Glutamatergic neuron (in vitro differentiated cells): Measurements from ENCODE around the gene KRCC1. TPM values are rescaled to one million over a fixed set of nuclear protein-coding genes. Genes with fewer than 3 reads are reported as not detected.

ENCODE experiments used
- DNase-seq: peaks from one replicate; pipeline ENCODE4 v3.0.0; 2022
- H3K27ac Mint-ChIP-seq: one replicate; pipeline ENCODE4 v1.8.0; 2020; ENCODE audit warnings: mild to moderate bottlenecking, mixed read lengths, inconsistent platforms; ENCODE audit not compliant: unreplicated experiment
- H3K27me3 Mint-ChIP-seq: one replicate; pipeline ENCODE4 v1.8.0; 2020; ENCODE audit warnings: mild to moderate bottlenecking, moderate library complexity, mixed read lengths, inconsistent platforms; ENCODE audit not compliant: unreplicated experiment
- H3K36me3 Mint-ChIP-seq: one replicate; pipeline ENCODE4 v1.8.0; 2020; ENCODE audit warnings: mild to moderate bottlenecking, mixed read lengths, inconsistent platforms; ENCODE audit not compliant: unreplicated experiment
- H3K4me1 Mint-ChIP-seq: one replicate; pipeline ENCODE4 v1.8.0; 2020; ENCODE audit warnings: mild to moderate bottlenecking, low read depth, mixed read lengths, inconsistent platforms; ENCODE audit not compliant: unreplicated experiment
- H3K4me3 Mint-ChIP-seq: one replicate; pipeline ENCODE4 v1.8.0; 2020; ENCODE audit warnings: mild to moderate bottlenecking, mixed read lengths, inconsistent platforms; ENCODE audit not compliant: unreplicated experiment
- H3K9me3 Mint-ChIP-seq: one replicate; pipeline ENCODE4 v1.8.0; 2020; ENCODE audit warnings: mild to moderate bottlenecking, moderate library complexity, mixed read lengths, inconsistent platforms; ENCODE audit not compliant: unreplicated experiment
- CTCF ChIP-seq: fragments of 200-600 bp; sonication (generic); IDR thresholded peaks from one replicate; pipeline ENCODE4 v1.5.0; 2021; ENCODE audit not compliant: partially characterized antibody, unreplicated experiment
- total RNA-seq: library from RNA; stranded (reverse); fragmentation: NEBNext Ultra II Directional; extraction: Animal tissue kit (Norgen Biotek cat#: 25700); gene quantifications from one replicate; pipeline ENCODE4 v1.2.1, GENCODE V29; 2021; ENCODE audit not compliant: unreplicated experiment

The KRCC1 gene
- total RNA-seq, 1 donor from 2014 or later = 8.0 TPM

- H3K36me3 Mint-ChIP-seq = no peaks in the 10 kb centered on the region
- peak overlapping the region; percentile 98 for H3K27ac Mint-ChIP-seq
- H3K9me3 Mint-ChIP-seq = peaks cover 11% of the 10 kb centered on the region
- no peak for TF ChIP-seq CTCF
- DNase-seq = peak; percentile 56
- peaks cover 14% of the 10 kb centered on the region for H3K27me3 Mint-ChIP-seq
- peaks cover 3% of the 10 kb centered on the region for H3K4me1 Mint-ChIP-seq
- H3K4me3 Mint-ChIP-seq = peak overlapping the region; percentile 95
These were observed 38.4 kb downstream of the KRCC1 start for GRCh38 chr2:88016960-88017779.

GRCh38 chr2:88016086-88016959 is 39.3 kb downstream of the KRCC1 start, which contains the start of gene RNU2-63P:
Gene RNU2-63P, minus strand, starts transcription at chr2:88016547.
- Mint-ChIP-seq H3K9me3 (peaks cover 11% of the 10 kb centered on the region), H3K36me3 (no peaks in the 10 kb centered on the region), H3K27me3 (peaks cover 14% of the 10 kb centered on the region), H3K4me1 (peaks cover 3% of the 10 kb centered on the region), H3K27ac (peak within 1 kb of the TSS; percentile 98), H3K4me3 (peak within 1 kb of the TSS; percentile 95)
- TF ChIP-seq CTCF = no peak
- DNase-seq = peak; percentile 81

- Mint-ChIP-seq H3K36me3 (no peaks in the 10 kb centered on the region), H3K27me3 (no peaks in the 10 kb centered on the region), H3K9me3 (peaks cover 4% of the 10 kb centered on the region), H3K27ac (no peak overlapping the region), H3K4me3 (no peak overlapping the region), H3K4me1 (no peaks in the 10 kb centered on the region)
- no peak for DNase-seq
- no peak for TF ChIP-seq CTCF
These were observed 44.6 kb downstream of the KRCC1 start for GRCh38 chr2:88011011-88011410.

- no peak for DNase-seq
- H3K27ac Mint-ChIP-seq = no peak overlapping the region
- H3K4me1 Mint-ChIP-seq = no peaks in the 10 kb centered on the region
- H3K36me3 Mint-ChIP-seq = no peaks in the 10 kb centered on the region
- no peak for TF ChIP-seq CTCF
- H3K27me3 Mint-ChIP-seq = no peaks in the 10 kb centered on the region
- no peak overlapping the region for H3K4me3 Mint-ChIP-seq
- peaks cover 1% of the 10 kb centered on the region for H3K9me3 Mint-ChIP-seq
These were observed 45.4 kb downstream of the KRCC1 start for GRCh38 chr2:88010136-88010535.
